ENCODE data around the gene PPP3CA. TPM values are rescaled to one million over a fixed set of nuclear protein-coding genes. Genes with fewer than 3 reads are reported as not detected.

Gene PPP3CA
- polyA plus RNA-seq, 1 donor (not counting 4 experiments of a cell fraction or from before 2014, with no cell fraction given): 43.3 TPM

DNA sequence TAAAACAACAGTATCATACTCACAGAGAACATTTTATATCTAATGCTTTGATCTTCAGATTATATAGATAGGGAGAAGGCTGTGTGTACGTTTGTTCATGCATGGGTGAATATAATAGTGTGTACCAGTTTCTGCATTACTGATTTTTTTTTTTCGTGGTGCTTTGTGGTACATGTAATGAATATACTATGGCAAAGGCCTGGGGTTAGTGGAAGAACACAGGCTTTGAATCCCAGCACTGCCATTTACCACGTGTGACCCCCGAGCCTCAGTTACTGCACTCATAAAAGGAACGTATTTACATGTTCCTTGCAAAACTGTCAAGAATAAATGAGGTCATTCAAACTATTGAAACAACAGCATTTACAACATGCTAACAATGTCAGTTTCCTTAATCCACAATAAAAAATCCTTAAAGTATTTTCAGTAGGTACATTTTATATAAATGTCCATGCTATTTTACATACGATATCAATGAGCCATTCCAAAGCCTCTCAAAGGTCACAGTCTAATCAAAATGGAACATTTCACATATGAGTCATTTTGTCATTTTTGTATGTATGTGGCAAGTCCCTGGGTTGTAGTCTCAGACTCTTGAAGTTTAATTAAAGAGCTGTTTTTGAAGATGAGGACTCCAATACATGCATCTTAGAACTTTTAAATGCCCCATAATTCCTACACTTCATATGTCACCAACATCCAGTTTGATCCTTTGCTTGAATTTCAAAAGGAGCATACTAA lies 242.8 kb downstream of the PPP3CA start:
- H3K27ac ChIP-seq (ENCODE audit: control insufficient read depth, insufficient read depth, low read length): no peak overlapping the region
- dilution Hi-C loops (cut with MboI; ENCODE audit: extremely low pct_ligation_motif_present, low sequenced_read_pairs): no loop called here
- FAIRE-seq (no peak), DNase-seq (ENCODE audit: low read depth, low spot score) (no peak)
- no peaks in the 10 kb centered on the region for H4K20me1 ChIP-seq (ENCODE audit: control insufficient read depth, extremely low read depth, insufficient read depth, low read length)
- H3K9ac ChIP-seq (ENCODE audit: control insufficient read depth, extremely low read depth, insufficient read depth, low read length): no peak overlapping the region
- H3K9me3 ChIP-seq (ENCODE audit: control insufficient read depth, low read depth, low read length): no peaks in the 10 kb centered on the region
- H2AFZ ChIP-seq (ENCODE audit: control insufficient read depth, low read length): no peak overlapping the region
- peaks cover 5% of the 10 kb centered on the region for H3K4me1 ChIP-seq (ENCODE audit: control insufficient read depth, extremely low read depth, insufficient read depth, low read length)
- H3K79me2 ChIP-seq (ENCODE audit: control insufficient read depth, insufficient read depth, low read length): no peaks in the 10 kb centered on the region
- H3K9me1 ChIP-seq (ENCODE audit: control insufficient read depth, extremely low read depth, insufficient read depth, low read length): no peaks in the 10 kb centered on the region
- H3K36me3 ChIP-seq (ENCODE audit: control insufficient read depth in 2 of 2, extremely low read depth in 1 of 2, insufficient read depth in 2 of 2, low read length in 2 of 2): peaks cover 1 to 3% of the 10 kb centered on the region in 2 experiments
- TF ChIP-seq, protein P1, sequence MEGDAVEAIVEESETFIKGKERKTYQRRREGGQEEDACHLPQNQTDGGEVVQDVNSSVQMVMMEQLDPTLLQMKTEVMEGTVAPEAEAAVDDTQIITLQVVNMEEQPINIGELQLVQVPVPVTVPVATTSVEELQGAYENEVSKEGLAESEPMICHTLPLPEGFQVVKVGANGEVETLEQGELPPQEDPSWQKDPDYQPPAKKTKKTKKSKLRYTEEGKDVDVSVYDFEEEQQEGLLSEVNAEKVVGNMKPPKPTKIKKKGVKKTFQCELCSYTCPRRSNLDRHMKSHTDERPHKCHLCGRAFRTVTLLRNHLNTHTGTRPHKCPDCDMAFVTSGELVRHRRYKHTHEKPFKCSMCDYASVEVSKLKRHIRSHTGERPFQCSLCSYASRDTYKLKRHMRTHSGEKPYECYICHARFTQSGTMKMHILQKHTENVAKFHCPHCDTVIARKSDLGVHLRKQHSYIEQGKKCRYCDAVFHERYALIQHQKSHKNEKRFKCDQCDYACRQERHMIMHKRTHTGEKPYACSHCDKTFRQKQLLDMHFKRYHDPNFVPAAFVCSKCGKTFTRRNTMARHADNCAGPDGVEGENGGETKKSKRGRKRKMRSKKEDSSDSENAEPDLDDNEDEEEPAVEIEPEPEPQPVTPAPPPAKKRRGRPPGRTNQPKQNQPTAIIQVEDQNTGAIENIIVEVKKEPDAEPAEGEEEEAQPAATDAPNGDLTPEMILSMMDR (optimal IDR thresholded peaks at IDR 0.05 in 1 of 3, IDR thresholded peaks at IDR 0.05 in 1 of 3, conservative IDR thresholded peaks at IDR 0.05 in 1 of 3; ENCODE audit: extremely low read depth in 1 of 3, insufficient read depth in 2 of 3, low read length in 3 of 3): no peak
- TF ChIP-seq EZH2 (IDR thresholded peaks at IDR 0.05; ENCODE audit: low read length): no peak
- H3K27me3 ChIP-seq (ENCODE audit: control insufficient read depth, extremely low read depth, insufficient read depth, low read length): no peaks in the 10 kb centered on the region
- H3K4me3 ChIP-seq (ENCODE audit: control insufficient read depth in 2 of 3, extremely low read depth in 1 of 3, insufficient read depth in 2 of 3, low read depth in 1 of 3, low read length in 3 of 3): no peak overlapping the region
- H3K4me2 ChIP-seq (ENCODE audit: control insufficient read depth, extremely low read depth, insufficient read depth, low read depth, low read length): no peak overlapping the region

DNA sequence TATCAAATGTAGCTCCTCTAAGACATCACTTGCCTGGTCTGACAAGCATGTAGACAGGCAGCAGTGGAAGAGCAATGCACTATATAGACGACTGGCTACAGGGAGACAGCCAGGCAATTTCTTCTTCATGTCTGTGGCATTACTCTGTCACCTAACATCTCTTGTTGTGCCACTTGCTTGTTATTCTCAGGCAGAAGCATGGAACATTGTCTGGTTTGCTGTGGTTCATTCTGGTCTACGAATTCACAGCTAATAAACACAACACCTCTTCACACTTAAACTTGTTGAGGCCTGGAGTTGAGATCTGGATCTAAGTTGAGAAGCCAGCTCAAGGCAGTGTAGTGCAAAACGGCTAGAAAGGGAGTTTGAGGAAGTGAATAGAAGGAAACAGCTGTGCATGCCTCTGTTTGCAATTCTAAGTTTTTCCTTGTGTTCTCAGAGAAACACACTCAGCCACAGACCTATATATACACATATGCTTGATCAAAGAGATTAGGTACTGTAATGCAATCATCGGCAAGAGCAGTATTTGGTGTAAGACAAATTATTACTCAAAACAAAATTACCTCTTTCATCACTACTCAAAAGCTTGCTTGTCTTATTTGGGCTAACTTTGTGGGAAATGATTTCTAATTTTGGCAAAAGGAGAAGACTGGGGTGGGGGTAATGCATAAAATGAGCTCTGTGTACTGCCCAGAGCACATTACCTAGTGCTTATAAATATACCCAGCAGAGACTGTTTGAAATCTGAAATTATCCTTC lies 243.8 kb downstream of the PPP3CA start:
- Histone ChIP-seq H3K9me1 (ENCODE audit: control insufficient read depth, extremely low read depth, insufficient read depth, low read length) (no peaks in the 10 kb centered on the region), H4K20me1 (ENCODE audit: control insufficient read depth, extremely low read depth, insufficient read depth, low read length) (no peaks in the 10 kb centered on the region), H3K4me3 (ENCODE audit: control insufficient read depth in 2 of 3, extremely low read depth in 1 of 3, insufficient read depth in 2 of 3, low read depth in 1 of 3, low read length in 3 of 3) (no peak overlapping the region), H3K4me1 (ENCODE audit: control insufficient read depth, extremely low read depth, insufficient read depth, low read length) (peaks cover 5% of the 10 kb centered on the region), H3K27me3 (ENCODE audit: control insufficient read depth, extremely low read depth, insufficient read depth, low read length) (no peaks in the 10 kb centered on the region), H2AFZ (ENCODE audit: control insufficient read depth, low read length) (no peak overlapping the region), H3K79me2 (ENCODE audit: control insufficient read depth, insufficient read depth, low read length) (no peaks in the 10 kb centered on the region), H3K36me3 (ENCODE audit: control insufficient read depth in 2 of 2, extremely low read depth in 1 of 2, insufficient read depth in 2 of 2, low read length in 2 of 2) (peaks cover 1 to 3% of the 10 kb centered on the region in 2 experiments), H3K9me3 (ENCODE audit: control insufficient read depth, low read depth, low read length) (no peaks in the 10 kb centered on the region), H3K27ac (ENCODE audit: control insufficient read depth, insufficient read depth, low read length) (no peak overlapping the region), H3K9ac (ENCODE audit: control insufficient read depth, extremely low read depth, insufficient read depth, low read length) (no peak overlapping the region), H3K4me2 (ENCODE audit: control insufficient read depth, extremely low read depth, insufficient read depth, low read depth, low read length) (no peak overlapping the region)
- dilution Hi-C loops (cut with MboI; ENCODE audit: extremely low pct_ligation_motif_present, low sequenced_read_pairs): no loop called here
- TF ChIP-seq, protein P1 (optimal IDR thresholded peaks at IDR 0.05 in 1 of 3, IDR thresholded peaks at IDR 0.05 in 1 of 3, conservative IDR thresholded peaks at IDR 0.05 in 1 of 3; ENCODE audit: extremely low read depth in 1 of 3, insufficient read depth in 2 of 3, low read length in 3 of 3): no peak
- FAIRE-seq: peak; percentile 26
- no peak for DNase-seq (ENCODE audit: low read depth, low spot score)
